ENCODE data around the gene UBL3. TPM values are rescaled to one million over a fixed set of nuclear protein-coding genes. Genes with fewer than 3 reads are reported as not detected.

The UBL3 gene
- total RNA-seq, 4 donors from 2014 or later: 52.9 to 78.2 (median 58.9) TPM

DNA sequence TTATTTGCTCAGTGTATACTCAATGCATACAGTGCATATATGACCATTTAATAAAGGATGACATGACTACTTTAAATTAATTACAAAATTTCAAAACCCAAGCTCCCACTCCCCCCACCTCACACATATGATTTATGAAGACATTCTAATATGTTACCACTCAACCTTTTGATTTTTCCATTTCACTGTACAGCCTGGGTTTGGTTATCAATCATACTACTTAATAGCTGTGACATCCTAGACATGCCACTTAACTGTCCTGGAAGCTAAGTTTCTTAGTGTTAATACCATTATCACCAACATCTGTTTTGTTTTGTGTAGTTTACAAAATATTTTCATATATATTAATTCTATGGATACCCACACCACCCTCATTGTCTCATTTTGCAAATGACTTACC is 42.2 kb downstream of the UBL3 start:
- intact Hi-C loops (cut with DNase I; ENCODE audit: low total_unique reads): no loop called here
- TF ChIP-seq CTCF (IDR thresholded peaks at IDR 0.05): no peak
- TF ChIP-seq POLR2A (IDR thresholded peaks at IDR 0.05): no peak
- DNase-seq (ENCODE audit: low spot score in 2 of 2): no peak
- no peak overlapping the region for H3K4me3 ChIP-seq (ENCODE audit: low read depth, poor library complexity, severe bottlenecking)

DNA sequence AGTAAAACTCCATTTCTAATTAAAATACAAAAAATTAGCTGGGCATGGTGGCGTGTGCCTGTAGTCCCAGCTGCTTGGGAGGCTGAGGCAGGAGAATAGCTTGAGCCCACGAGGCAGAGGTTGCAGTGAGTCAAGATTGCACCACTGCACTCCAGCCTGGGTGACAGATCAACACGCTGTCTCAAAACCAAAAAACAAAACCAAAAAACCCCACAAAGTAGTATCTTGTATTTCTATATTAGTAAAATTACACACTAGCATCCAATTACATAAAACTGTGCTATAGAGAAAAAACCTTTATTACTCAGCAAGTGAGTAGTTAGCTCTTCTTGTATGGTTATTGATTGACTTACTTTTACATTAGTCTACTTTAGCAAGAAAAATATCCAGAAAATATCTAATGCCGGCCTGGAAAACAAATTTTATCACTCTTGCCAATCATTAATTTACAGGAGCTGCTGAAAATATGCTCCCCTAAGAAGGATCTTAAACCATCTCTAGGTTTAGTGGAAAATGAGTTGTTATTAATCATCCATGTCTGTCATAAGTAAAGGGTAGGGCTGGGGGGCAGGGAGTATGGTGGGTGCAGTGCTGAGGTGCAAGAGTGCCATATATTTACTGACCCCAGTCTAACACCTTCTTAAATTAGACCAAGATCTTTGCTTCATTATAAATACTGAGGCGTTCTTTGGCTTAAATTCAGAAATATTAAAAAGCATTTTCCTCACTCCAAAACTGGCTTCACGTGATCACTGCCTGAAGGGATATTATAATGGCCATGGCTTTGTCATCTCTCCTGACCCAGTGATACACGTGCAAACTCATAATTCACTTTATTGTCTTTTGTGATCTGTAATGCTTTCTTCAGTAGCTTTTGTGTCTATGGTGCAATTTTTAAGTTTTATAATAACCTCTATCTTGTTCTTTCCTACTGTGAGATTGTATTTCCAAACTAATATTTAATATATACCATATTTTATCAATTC is 44.1 kb downstream of the UBL3 start:
- intact Hi-C loops (cut with DNase I; ENCODE audit: low total_unique reads): no loop called here
- no peak overlapping the region for H3K4me3 ChIP-seq (ENCODE audit: low read depth, poor library complexity, severe bottlenecking)
- WGBS, 2 donors: 65 to 68% methylated on average over 7 of the region's 7 CpGs
- DNase-seq (ENCODE audit: low spot score in 2 of 2): no peak
- TF ChIP-seq POLR2A (IDR thresholded peaks at IDR 0.05): no peak

- no peak for DNase-seq (ENCODE audit: low spot score in 2 of 2)
- intact Hi-C loops (cut with DNase I; ENCODE audit: low total_unique reads): no loop called here
- 98 to 100% methylated on average over 3 of the region's 3 CpGs for WGBS, 2 donors
- TF ChIP-seq POLR2A (IDR thresholded peaks at IDR 0.05): no peak
- TF ChIP-seq CTCF (IDR thresholded peaks at IDR 0.05): no peak
- H3K4me3 ChIP-seq (ENCODE audit: low read depth, poor library complexity, severe bottlenecking): no peak overlapping the region
Observed at GRCh38 chr13:29803221-29803620, 47.2 kb downstream of the UBL3 start.

- TF ChIP-seq CTCF (IDR thresholded peaks at IDR 0.05): no peak
- TF ChIP-seq POLR2A (IDR thresholded peaks at IDR 0.05): no peak
- WGBS, 2 donors: 74 to 75% methylated on average over 1 of the region's 1 CpG
- H3K4me3 ChIP-seq (ENCODE audit: low read depth, poor library complexity, severe bottlenecking): no peak overlapping the region
- intact Hi-C loops (cut with DNase I; ENCODE audit: low total_unique reads): no loop called here
- no peak for DNase-seq (ENCODE audit: low spot score in 2 of 2)
Observed at GRCh38 chr13:29802621-29803020, 47.8 kb downstream of the UBL3 start.

DNA sequence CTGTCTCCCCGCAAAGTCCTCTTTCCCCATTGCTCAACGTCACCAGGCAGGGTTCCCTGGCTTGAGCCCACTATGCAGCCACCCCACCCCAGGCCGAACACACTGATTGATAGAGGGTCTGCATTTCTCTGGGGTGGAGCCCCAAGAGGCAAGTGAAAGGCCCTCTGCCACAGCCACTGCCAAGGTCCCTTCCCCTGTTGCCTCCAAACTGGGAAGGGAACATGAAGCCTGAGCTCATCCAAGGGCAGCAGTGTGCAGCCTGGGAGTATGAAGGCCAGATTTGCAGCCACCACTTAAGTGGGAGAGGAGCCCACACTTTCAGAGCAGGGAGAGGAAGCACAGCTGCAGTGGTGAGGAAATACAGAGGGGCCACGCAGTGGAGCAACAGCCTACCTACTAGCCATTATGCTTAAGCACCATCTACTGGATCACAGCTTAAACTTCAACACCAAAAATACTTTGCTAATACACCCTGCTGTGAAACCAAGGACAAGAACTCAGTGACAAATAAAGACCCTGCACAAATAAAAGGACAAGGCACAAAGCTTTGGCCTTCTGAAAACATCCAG is 48.6 kb downstream of the UBL3 start:
- intact Hi-C loops (cut with DNase I; ENCODE audit: low total_unique reads): no loop called here
- no peak for DNase-seq (ENCODE audit: low spot score in 2 of 2)
- 90 to 91% methylated on average over 4 of the region's 4 CpGs for WGBS, 2 donors
- no peak for TF ChIP-seq POLR2A (IDR thresholded peaks at IDR 0.05)
- no peak for TF ChIP-seq CTCF (IDR thresholded peaks at IDR 0.05)
- H3K4me3 ChIP-seq (ENCODE audit: low read depth, poor library complexity, severe bottlenecking): no peak overlapping the region

GRCh38 chr13:29801102-29801501 is 49.3 kb downstream of the UBL3 start:
- 87 to 93% methylated on average over 4 of the region's 4 CpGs for WGBS, 2 donors
- intact Hi-C loops (cut with DNase I; ENCODE audit: low total_unique reads): no loop called here
- TF ChIP-seq POLR2A (IDR thresholded peaks at IDR 0.05) (no peak), CTCF (IDR thresholded peaks at IDR 0.05) (no peak)
- no peak for DNase-seq (ENCODE audit: low spot score in 2 of 2)
- no peak overlapping the region for H3K4me3 ChIP-seq (ENCODE audit: low read depth, poor library complexity, severe bottlenecking)
